Lung (tissue), 10 donors: Measurements from ENCODE around the gene CCZ1B. TPM values are rescaled to one million over a fixed set of nuclear protein-coding genes. Genes with fewer than 3 reads are reported as not detected.
"Not testable (repeated sequence)": the region's sequence is repeated elsewhere in the genome, so short reads cannot be mapped to it uniquely, and the experiment has no call there.

ENCODE experiments used
- ATAC-seq: fragments of 200-7000 bp; cut with Tn5 transposase; one replicate; pipeline ENCODE4 v1.9.1; 2020; ENCODE audit warnings: moderate number of reproducible peaks; ENCODE audit not compliant: insufficient read depth, low FRiP score
- DNase-seq, 3 donors: peaks; one replicate each; pipeline ENCODE4 v3.0.0-alpha.2; 2013 to 2017
- H3K27ac ChIP-seq, 2 donors: one replicate each; pipeline ENCODE4 v1.5.1; 2013; ENCODE audit warnings: mild to moderate bottlenecking in 2 of 2, moderate library complexity in 2 of 2, control low read depth in 1 of 2, inconsistent platforms in 1 of 2, low read depth in 1 of 2, low read length in 1 of 2
- H3K27me3 ChIP-seq, 3 donors: one replicate each; pipeline ENCODE4 v1.5.1; 2013; ENCODE audit warnings: low read length in 2 of 3; ENCODE audit not compliant: control insufficient read depth in 3 of 3, insufficient read depth in 3 of 3
- H3K36me3 ChIP-seq, 4 donors: one replicate each; pipeline ENCODE4 v1.5.1; 2013; ENCODE audit warnings: low read length in 4 of 4, mild to moderate bottlenecking in 1 of 4, moderate library complexity in 1 of 4; ENCODE audit not compliant: control insufficient read depth in 4 of 4, insufficient read depth in 4 of 4
- H3K4me1 ChIP-seq, 5 donors: one replicate each; pipeline ENCODE4 v1.5.1; 2013; ENCODE audit warnings: low read length in 5 of 5, mild to moderate bottlenecking in 2 of 5, moderate library complexity in 1 of 5; ENCODE audit not compliant: control insufficient read depth in 5 of 5, insufficient read depth in 5 of 5
- H3K4me3 ChIP-seq: one replicate; pipeline ENCODE4 v1.5.1; 2013; ENCODE audit warnings: mild to moderate bottlenecking, control low read depth, moderate library complexity
- H3K9ac ChIP-seq, 2 donors: one replicate each; pipeline ENCODE4 v1.5.1; 2013; ENCODE audit warnings: low read length in 2 of 2, control low read depth in 1 of 2; ENCODE audit not compliant: insufficient read depth in 1 of 2
- H3K9me3 ChIP-seq, 4 donors: one replicate each; pipeline ENCODE4 v1.5.1; 2013; ENCODE audit warnings: low read length in 3 of 4, mild to moderate bottlenecking in 1 of 4, moderate library complexity in 1 of 4; ENCODE audit not compliant: control insufficient read depth in 4 of 4, insufficient read depth in 3 of 4
- WGBS, 2 donors: extraction: QIAGEN DNeasy Blood & Tissue Kit; methylation state at CpG; one replicate each; pipeline ENCODE4 v1.1.7; 2013; 5-methylcytosine and 5-hydroxymethylcytosine counted together
- polyA plus RNA-seq, 2 donors: library from polyadenylated mRNA; stranded (reverse); fragments of 200-250 nt; gene quantifications; one replicate each; pipeline ENCODE4 v1.2.1, GENCODE V29; 2013
- total RNA-seq, 2 donors: library from RNA; depleted of rRNA in 1 of 2; stranded (reverse); fragments of >200 nt in 1 of 2; gene quantifications; one replicate each; pipeline ENCODE4 v1.2.1, GENCODE V29; 2014 to 2021
- donor health status: Bipolar disorder and iron deficiency.
- donor health status: healthy.
- donor health status: DM: yes; HTN: yes; CAD: no.

Gene CCZ1B
- total and polyA plus RNA-seq, 4 donors: 19.5 to 66.1 (median 45.1) TPM

GRCh38 chr7:6813011-6813410, 13.1 kb downstream of the CCZ1B start:
- 92 to 100% methylated on average over 2 of the region's 2 CpGs for WGBS, 2 donors
- not testable (repeated sequence) for H3K36me3 ChIP-seq, H3K27ac ChIP-seq, H3K4me3 ChIP-seq, DNase-seq, H3K4me1 ChIP-seq, H3K27me3 ChIP-seq, ATAC-seq, H3K9ac ChIP-seq, H3K9me3 ChIP-seq

- H3K9ac ChIP-seq, H3K4me1 ChIP-seq, H3K36me3 ChIP-seq, H3K27ac ChIP-seq, H3K9me3 ChIP-seq, DNase-seq, H3K27me3 ChIP-seq, H3K4me3 ChIP-seq, ATAC-seq: not testable (repeated sequence)
- WGBS, 2 donors: 79% methylated on average over 2 to 4 of the region's 6 CpGs
Observed at GRCh38 chr7:6807959-6808358, 18.1 kb downstream of the CCZ1B start.

- 96% methylated on average over 2 of the region's 4 CpGs; no CpG with 5 or more reads in 1 of the 2 donors for WGBS, 2 donors
- H3K4me3 ChIP-seq, H3K27ac ChIP-seq, H3K27me3 ChIP-seq, H3K4me1 ChIP-seq, ATAC-seq, H3K9ac ChIP-seq, H3K9me3 ChIP-seq, H3K36me3 ChIP-seq, DNase-seq: not testable (repeated sequence)
Observed at GRCh38 chr7:6807393-6807918, 18.6 kb downstream of the CCZ1B start.

- H3K4me3 ChIP-seq, H3K9me3 ChIP-seq, H3K4me1 ChIP-seq, H3K36me3 ChIP-seq, H3K27ac ChIP-seq, DNase-seq, H3K9ac ChIP-seq, H3K27me3 ChIP-seq, ATAC-seq: not testable (repeated sequence)
- WGBS, 2 donors: 100% methylated on average over 1 of the region's 2 CpGs
Observed at GRCh38 chr7:6800331-6800730, 25.7 kb downstream of the CCZ1B start.

GRCh38 chr7:6799887-6800286, 26.2 kb downstream of the CCZ1B start:
- not testable (repeated sequence) for H3K4me1 ChIP-seq, H3K9me3 ChIP-seq, H3K27me3 ChIP-seq, H3K27ac ChIP-seq, H3K36me3 ChIP-seq, H3K4me3 ChIP-seq, H3K9ac ChIP-seq, ATAC-seq, DNase-seq
- 100% methylated on average over 1 of the region's 12 CpGs; no CpG with 5 or more reads in 1 of the 2 donors for WGBS, 2 donors

- not testable (repeated sequence) for H3K9me3 ChIP-seq, H3K27ac ChIP-seq, H3K27me3 ChIP-seq, H3K4me3 ChIP-seq, DNase-seq, H3K4me1 ChIP-seq, H3K9ac ChIP-seq, H3K36me3 ChIP-seq
- no CpG with 5 or more reads among the region's 8 CpGs for WGBS, 2 donors
- peak; percentile 58 for ATAC-seq
Observed at GRCh38 chr7:6798047-6798446, 28.0 kb downstream of the CCZ1B start.

GRCh38 chr7:6797218-6797617, 28.9 kb downstream of the CCZ1B start:
- H3K27ac ChIP-seq, H3K4me3 ChIP-seq, H3K36me3 ChIP-seq, ATAC-seq, H3K9me3 ChIP-seq, H3K4me1 ChIP-seq, H3K27me3 ChIP-seq, DNase-seq, H3K9ac ChIP-seq: not testable (repeated sequence)
- 72 to 83% methylated on average over 5 of the region's 5 CpGs for WGBS, 2 donors

- 93 to 100% methylated on average over 2 to 3 of the region's 11 CpGs for WGBS, 2 donors
- not testable (repeated sequence) for H3K9ac ChIP-seq, H3K27me3 ChIP-seq, DNase-seq, H3K4me3 ChIP-seq, H3K27ac ChIP-seq, ATAC-seq, H3K36me3 ChIP-seq, H3K4me1 ChIP-seq, H3K9me3 ChIP-seq
Observed at GRCh38 chr7:6794276-6794675, 31.8 kb downstream of the CCZ1B start.
